Superior temporal gyrus (tissue), 1 donor: ENCODE measurements around the gene SULF2.

Experiments
- DNase-seq: peaks from one replicate; pipeline ENCODE4 v3.0.0-alpha.2; 2016; ENCODE audit errors: extremely low spot score

Gene SULF2

GRCh38 chr20:47684306-47685080 is 100.8 kb downstream of the SULF2 start:
- no peak for DNase-seq

- DNase-seq = no peak
These were observed 102.4 kb downstream of the SULF2 start for GRCh38 chr20:47682916-47683315.

GRCh38 chr20:47682028-47682783 is 103.1 kb downstream of the SULF2 start:
- DNase-seq = no peak

- DNase-seq = no peak
These were observed 104.3 kb downstream of the SULF2 start for GRCh38 chr20:47680804-47681529.

- DNase-seq = no peak
These were observed 105.8 kb downstream of the SULF2 start for GRCh38 chr20:47679462-47679861.

- no peak for DNase-seq
These were observed 106.7 kb downstream of the SULF2 start for GRCh38 chr20:47678536-47678935.

GRCh38 chr20:47677635-47678453 is 107.4 kb downstream of the SULF2 start:
- peak; percentile 39 for DNase-seq

- no peak for DNase-seq
These were observed 108.2 kb downstream of the SULF2 start for GRCh38 chr20:47676912-47677634.

- DNase-seq = no peak
These were observed 109.0 kb downstream of the SULF2 start for GRCh38 chr20:47676219-47676721.

GRCh38 chr20:47675190-47676142 is 109.8 kb downstream of the SULF2 start:
- no peak for DNase-seq

- no peak for DNase-seq
These were observed 110.6 kb downstream of the SULF2 start for GRCh38 chr20:47674686-47675085.

- DNase-seq = no peak
These were observed 111.1 kb downstream of the SULF2 start for GRCh38 chr20:47674145-47674544.

GRCh38 chr20:47673671-47673955 is 111.7 kb downstream of the SULF2 start:
- no peak for DNase-seq

- DNase-seq = no peak
These were observed 112.2 kb downstream of the SULF2 start for GRCh38 chr20:47672886-47673670.

GRCh38 chr20:47672166-47672565 is 113.1 kb downstream of the SULF2 start:
- no peak for DNase-seq

- no peak for DNase-seq
These were observed 114.4 kb downstream of the SULF2 start for GRCh38 chr20:47670913-47671312.

GRCh38 chr20:47669927-47670890 is 115.1 kb downstream of the SULF2 start:
- DNase-seq = no peak

- no peak for DNase-seq
These were observed 115.8 kb downstream of the SULF2 start for GRCh38 chr20:47669489-47669888.
